ENCODE data around the gene SUSD1.

SUSD1 gene

GRCh38 chr9:112073639-112074173 is 101.4 kb downstream of the SUSD1 start:
- in situ Hi-C loops (cut with MboI; ENCODE audit: low sequenced_read_pairs): loop anchor here (10.0 kb wide), 1 partner anchor 469 kb away; no protein-coding TSS in a partner anchor

GRCh38 chr9:112072721-112073638 is 102.1 kb downstream of the SUSD1 start:
- in situ Hi-C loops (cut with MboI; ENCODE audit: low sequenced_read_pairs): loop anchor here (10.0 kb wide), 1 partner anchor 468 kb away; no protein-coding TSS in a partner anchor

DNA sequence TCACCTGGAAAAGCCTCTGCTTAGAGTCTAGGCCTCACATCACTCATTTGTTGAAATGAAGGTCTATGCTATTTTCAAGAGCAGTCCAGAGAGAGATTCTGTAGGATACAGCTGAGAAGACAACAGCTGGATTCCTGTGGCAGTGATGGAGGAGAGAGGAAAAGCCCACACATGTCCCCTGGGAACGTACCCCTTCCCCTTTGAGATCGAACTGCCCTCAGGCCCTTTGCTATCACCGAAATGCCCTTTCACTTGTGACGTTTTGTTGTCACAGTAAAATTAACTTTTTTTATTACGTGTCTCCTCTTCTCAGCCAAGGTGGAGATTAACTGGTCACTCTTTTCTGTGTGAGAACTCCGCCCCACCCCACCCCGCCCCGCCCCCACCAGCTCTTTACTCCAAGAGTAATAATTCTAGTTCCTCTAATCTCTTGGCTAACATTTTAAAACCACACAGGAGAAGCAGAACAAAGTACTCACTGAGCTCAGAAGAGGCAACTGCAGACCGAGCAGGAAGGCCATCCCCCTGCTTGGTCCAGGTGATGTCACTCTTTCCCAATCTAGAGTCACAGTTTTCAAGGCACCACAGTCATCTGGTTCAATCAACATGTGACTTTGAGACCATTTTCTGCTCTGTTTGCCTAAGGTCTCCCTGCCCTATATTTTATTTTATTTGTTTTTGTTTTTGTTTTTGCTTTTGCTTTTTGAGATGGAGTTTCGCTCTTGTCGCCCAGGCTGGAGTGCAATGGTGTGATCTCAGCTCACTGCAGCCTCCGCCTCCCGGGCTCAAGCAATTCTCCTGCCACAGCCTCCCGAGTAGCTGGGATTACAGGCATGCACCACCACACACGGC is 105.6 kb downstream of the SUSD1 start:
- in situ Hi-C loops (cut with MboI; ENCODE audit: low sequenced_read_pairs): loop anchor here (10.0 kb wide), 1 partner anchor 465 kb away; no protein-coding TSS in a partner anchor

- in situ Hi-C loops (cut with MboI; ENCODE audit: low sequenced_read_pairs): no loop called here
Measured at GRCh38 chr9:112065806-112066606, 109.1 kb downstream of the SUSD1 start.

- in situ Hi-C loops (cut with MboI; ENCODE audit: low sequenced_read_pairs): no loop called here
Measured at GRCh38 chr9:112064871-112065270, 110.2 kb downstream of the SUSD1 start.

DNA sequence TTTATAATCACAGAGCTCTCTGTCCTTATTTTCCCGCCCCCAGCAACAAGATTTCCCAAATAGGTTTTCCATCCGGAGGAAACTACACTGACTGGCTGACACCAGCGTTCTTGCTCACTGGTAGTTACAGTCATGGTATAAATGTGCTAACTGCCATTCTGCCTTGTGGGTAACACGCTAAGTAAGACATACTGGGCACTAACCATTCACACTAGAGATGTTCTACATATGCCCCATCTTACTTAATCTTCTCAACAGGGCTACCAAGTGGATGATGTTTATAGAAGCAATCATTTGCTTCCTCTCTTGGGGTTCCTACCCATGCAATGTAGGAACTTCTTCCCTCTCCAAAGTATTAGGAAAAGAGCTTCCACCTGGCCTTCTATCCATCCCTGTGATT is 111.5 kb downstream of the SUSD1 start:
- in situ Hi-C loops (cut with MboI; ENCODE audit: low sequenced_read_pairs): no loop called here

DNA sequence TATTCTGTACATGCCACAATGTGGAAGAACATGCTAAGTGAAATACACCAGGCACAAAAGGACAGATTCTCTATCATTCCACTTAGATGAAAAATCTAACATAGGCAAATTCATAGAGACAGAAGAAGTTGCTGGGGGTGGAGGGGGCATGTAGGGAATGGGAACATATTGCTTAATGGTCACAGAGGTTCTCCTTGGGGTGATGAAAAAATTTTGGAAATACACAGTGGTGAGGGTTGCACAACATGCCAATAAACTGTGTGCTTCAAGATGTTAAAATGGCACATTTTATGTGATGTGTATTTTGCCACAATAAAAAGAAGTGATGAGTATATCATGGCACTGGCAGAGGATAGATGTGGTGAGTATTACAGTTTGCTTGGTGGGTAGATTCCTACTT is 111.9 kb downstream of the SUSD1 start:
- in situ Hi-C loops (cut with MboI; ENCODE audit: low sequenced_read_pairs): no loop called here

DNA sequence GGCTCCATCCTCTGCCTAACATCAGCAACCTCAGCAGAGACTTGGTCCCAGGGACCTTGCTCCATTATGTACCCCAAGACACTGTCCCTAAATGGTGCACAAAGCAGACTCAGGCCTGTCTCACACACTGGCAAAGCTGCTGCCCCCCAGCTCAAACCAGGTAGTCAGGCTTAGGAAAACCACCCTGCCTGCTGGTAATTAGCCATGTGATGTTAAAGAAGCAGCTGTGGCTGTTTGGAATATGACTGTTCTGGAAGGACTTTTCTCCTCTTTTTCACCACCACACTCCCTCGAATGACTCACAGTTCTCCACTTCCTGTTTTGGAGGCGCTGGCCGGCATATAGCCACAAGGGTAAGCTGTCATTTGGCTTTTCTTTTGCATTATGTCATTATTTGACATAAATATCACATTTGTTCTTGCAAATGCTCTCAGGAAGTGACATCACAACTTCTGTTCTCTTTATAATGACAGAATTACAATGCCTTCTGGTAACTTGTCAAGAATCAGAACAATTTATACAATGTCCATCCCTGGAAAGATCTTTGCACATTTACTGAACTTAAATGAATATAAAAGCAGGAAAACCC is 113.9 kb downstream of the SUSD1 start:
- in situ Hi-C loops (cut with MboI; ENCODE audit: low sequenced_read_pairs): no loop called here

DNA sequence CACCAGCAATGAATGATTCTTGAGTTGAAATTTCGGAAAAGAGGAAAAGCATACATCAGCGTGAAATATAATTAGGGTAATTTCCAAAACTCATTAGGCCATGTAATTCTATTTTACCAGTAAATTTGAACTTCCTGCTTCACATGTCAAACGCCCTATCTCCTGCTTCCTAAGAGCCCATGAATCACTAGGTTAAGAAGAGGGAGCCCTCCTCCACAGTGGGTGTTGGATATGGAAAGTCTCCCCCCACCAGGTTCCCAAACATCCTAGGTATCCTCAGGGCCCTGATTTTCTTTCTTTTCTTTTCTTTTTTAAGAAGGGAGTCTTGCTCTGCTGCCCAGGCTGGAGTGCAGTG is 115.2 kb downstream of the SUSD1 start:
- in situ Hi-C loops (cut with MboI; ENCODE audit: low sequenced_read_pairs): no loop called here

DNA sequence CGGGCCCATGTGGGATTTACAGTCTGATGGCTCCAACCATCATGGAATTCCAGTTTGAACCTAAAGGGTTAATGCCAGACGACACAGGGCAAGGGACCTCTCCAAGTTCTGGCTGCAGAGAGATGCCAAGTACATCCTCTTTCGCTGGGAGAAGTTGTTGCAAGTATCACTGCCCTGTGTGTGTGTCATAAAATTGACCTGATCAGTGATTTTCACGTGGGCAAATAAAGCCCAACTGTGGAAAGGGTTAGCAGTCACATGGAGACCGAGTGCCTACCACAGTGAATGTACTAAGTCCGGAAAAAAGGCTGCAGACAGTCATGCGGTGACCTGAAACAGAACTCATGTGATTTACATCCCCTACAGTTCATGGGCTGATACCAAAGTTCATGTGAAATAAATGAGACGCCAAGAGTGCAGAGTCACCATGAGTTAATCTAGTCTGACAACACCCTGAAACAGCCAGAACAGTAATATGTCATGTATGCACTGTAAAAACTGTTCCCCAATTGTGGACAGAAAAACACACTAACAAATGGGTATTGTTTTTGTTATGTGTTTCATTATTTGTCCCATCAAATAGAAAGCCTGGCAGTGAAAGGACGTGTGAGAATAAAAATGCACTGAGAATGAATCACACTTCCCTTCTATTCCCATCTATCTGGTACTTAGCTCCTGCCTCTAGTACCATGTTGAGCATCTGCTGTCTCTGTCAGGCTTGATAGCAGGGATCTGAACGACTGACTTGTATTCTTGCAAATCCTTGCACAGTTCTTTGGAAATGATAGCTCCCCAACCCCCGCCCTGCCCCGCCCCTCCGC is 115.7 kb downstream of the SUSD1 start:
- in situ Hi-C loops (cut with MboI; ENCODE audit: low sequenced_read_pairs): no loop called here

GRCh38 chr9:112056996-112057395 is 118.1 kb downstream of the SUSD1 start:
- in situ Hi-C loops (cut with MboI; ENCODE audit: low sequenced_read_pairs): no loop called here

DNA sequence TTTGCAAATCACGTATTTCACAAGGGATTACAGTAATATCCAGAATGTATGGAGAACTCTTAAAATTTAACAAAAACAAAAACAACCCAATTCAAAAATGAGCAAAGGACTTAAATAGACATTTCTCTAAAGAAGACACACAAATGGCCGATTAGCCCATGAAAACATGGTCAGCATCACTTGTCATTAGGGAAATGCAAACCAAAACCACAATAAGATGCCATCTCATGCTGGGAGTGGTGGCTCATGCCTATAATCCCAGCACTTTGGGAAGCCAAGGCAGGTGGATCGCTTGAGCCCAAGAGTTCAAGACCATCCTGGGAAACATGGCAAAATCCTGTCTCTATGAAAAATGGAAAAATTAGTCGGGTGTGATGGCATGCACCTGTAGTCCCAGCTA is 120.2 kb downstream of the SUSD1 start:
- in situ Hi-C loops (cut with MboI; ENCODE audit: low sequenced_read_pairs): no loop called here

GRCh38 chr9:112051812-112052211 is 123.3 kb downstream of the SUSD1 start:
- in situ Hi-C loops (cut with MboI; ENCODE audit: low sequenced_read_pairs): no loop called here

GRCh38 chr9:112050544-112051475 is 124.3 kb downstream of the SUSD1 start:
- in situ Hi-C loops (cut with MboI; ENCODE audit: low sequenced_read_pairs): no loop called here

DNA sequence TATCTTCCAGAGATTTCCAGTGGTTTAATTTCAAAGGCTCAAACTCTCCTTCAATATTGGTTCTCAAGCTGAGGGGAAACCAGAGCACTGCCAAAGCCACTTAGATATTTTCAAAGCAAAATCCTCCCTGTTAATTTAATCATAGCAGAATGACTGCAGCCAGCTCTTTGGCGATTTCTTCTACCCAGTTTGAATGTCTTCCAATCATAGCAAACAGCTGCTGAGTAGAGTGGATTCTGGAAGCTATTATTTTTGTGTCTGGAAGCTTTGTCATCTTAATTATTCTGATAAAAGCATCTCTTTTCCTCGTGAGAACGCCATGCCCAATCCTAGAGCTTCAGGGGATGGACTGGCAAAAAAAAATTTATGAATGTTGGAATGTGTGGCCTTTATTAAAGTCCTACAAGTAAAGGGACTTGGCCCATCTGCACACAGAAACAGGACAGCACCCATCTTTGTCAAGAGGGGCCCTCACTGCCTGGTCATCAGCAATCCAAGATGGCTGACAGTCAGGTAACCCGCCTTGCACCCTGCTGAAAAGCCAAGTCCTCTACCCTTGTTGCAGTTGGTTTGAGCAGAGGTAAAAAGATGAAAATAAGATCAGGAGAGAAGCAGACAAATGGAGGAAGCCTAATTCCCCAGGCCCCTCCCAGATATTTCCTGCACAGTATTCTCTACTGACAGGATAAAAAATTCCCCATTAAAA is 125.1 kb downstream of the SUSD1 start:
- in situ Hi-C loops (cut with MboI; ENCODE audit: low sequenced_read_pairs): no loop called here

DNA sequence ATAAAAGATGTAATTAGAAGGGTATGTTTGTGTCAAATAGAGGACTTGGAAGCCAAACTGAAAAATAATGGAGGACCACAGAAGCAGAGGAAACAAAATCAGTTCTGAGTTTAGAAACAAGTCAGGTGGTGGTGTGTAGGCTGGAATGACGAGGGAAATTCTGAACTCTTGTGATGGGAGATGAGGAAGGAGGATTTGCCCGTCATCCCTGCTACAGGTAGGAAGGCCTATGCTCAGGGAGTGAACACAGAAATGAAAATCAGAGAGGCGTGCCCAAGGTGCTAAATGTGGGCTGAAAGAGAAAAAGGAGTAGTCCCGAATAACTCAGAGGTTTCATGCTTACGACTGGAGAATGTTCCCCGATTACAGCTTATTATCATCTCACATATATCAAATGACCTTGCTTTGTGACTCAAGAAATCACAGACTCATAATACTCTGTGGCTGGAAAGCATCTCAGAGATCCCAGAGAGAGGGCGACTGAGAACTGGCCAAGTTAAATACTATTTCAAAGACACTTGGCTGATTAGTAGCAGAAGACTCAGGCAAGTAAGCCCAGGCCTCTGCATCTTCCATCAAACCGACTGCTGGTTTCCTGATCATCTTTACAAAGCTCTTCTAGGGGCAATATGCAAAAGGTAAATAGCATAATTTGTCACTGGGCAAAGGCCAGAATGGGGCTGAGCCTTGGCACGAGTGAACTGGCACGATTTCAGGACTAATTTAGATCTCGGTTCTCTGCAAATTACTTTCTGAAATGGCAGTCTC is 126.0 kb downstream of the SUSD1 start:
- in situ Hi-C loops (cut with MboI; ENCODE audit: low sequenced_read_pairs): no loop called here

- in situ Hi-C loops (cut with MboI; ENCODE audit: low sequenced_read_pairs): no loop called here
Measured at GRCh38 chr9:112047538-112048066, 127.5 kb downstream of the SUSD1 start.
